PC-3 (cell line): ENCODE measurements around the gene FDX1.

Experiments used
- CTCF ChIP-seq: fragments of 300-600 bp; sonication (generic); conservative IDR thresholded peaks from 2 replicates; pipeline ENCODE4 v1.5.1; 2017; ENCODE audit warnings: antibody characterized with exemption, low read depth, mild to moderate bottlenecking, low read length
- EZH2phosphoT487 ChIP-seq: fragments of 300-600 bp; sonication (generic); IDR thresholded peaks from 2 replicates; pipeline ENCODE4 v1.6.1; 2018; ENCODE audit warnings: mild to moderate bottlenecking, antibody characterized with exemption, low read length, borderline replicate concordance

GRCh38 chr11:110435780-110436717, 6.3 kb downstream of the FDX1 start:
- TF ChIP-seq CTCF (no peak), EZH2phosphoT487 (no peak)
